ENCODE results near the gene ZNF423.

DNA sequence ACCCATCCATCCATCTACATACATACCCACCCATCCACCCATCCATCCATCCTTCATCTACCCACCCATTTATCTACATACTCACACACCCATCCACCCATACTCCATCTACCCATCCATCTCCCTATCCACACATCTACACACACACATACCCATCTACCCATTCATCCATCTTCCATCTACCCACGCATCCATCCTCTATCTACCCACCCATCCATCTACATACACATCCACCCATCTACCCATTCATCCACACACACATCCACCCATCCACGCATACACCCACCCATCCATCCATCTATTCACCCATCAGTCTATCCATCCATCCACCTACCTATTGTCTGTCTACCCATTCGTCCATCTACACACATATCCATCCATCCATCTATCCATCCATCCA is 227.8 kb downstream of the ZNF423 start:
- TF ChIP-seq, protein P1, sequence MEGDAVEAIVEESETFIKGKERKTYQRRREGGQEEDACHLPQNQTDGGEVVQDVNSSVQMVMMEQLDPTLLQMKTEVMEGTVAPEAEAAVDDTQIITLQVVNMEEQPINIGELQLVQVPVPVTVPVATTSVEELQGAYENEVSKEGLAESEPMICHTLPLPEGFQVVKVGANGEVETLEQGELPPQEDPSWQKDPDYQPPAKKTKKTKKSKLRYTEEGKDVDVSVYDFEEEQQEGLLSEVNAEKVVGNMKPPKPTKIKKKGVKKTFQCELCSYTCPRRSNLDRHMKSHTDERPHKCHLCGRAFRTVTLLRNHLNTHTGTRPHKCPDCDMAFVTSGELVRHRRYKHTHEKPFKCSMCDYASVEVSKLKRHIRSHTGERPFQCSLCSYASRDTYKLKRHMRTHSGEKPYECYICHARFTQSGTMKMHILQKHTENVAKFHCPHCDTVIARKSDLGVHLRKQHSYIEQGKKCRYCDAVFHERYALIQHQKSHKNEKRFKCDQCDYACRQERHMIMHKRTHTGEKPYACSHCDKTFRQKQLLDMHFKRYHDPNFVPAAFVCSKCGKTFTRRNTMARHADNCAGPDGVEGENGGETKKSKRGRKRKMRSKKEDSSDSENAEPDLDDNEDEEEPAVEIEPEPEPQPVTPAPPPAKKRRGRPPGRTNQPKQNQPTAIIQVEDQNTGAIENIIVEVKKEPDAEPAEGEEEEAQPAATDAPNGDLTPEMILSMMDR (IDR thresholded peaks at IDR 0.05; ENCODE audit: low read depth, low read length, poor library complexity, severe bottlenecking), result no peak
- TF ChIP-seq EZH2phosphoT487 (IDR thresholded peaks at IDR 0.05; ENCODE audit: borderline replicate concordance, low read length), result no peak

Measured in DOHH2 (cell line).